ENCODE results near the gene ZC3H12D. TPM values are rescaled to one million over a fixed set of nuclear protein-coding genes. Genes with fewer than 3 reads are reported as not detected.

The ZC3H12D gene
- total and polyA plus RNA-seq, 2 of the 13 experiments (the other 11 are each of a cell fraction or from before 2014, with no cell fraction given), result 1.2 to 2.7 TPM

DNA sequence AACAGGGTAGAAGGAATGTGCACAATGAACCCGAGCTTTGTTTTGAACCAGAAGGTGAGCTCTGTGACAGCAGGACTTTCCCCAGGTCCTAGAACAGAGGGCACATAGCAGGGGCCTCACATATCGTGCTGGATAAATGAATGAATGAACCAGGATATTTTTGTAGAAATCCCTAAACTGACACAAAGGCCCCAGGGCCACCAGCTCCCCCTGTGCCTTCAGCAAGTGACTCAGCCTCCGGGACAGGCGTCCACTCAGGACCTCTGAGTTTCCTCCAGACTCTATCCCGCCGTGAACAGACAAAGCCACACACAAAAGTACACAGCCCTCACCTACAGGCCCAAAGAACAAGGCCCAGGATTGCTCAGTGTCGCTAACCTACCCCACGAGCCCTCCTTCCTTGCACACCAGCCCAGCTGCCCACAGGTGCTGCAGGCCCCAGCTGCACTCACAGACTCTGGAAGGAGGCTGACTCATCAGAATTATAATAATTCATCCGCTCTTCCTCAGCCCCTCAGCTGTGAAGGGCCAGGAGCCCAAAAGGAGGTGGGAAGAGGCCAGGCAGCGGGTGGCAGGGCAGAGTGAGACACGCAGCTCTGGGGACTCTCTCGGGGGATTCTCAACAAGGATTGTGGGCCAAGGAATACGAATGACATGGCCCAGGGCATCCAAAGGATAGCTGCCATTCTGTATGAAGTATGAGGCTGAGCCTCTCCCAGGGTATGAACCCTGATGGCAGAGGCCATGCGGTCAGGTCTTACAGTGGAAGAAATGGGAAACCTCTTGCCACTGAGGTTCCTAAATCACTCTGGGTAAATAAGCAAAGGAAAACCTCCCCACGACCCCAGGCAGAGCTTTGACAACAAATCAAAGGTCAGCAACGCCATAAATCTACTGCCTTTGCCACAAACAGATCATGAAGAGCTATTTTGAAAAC lies 43.8 kb downstream of the ZC3H12D start (continued):
- TF ChIP-seq, protein P1, sequence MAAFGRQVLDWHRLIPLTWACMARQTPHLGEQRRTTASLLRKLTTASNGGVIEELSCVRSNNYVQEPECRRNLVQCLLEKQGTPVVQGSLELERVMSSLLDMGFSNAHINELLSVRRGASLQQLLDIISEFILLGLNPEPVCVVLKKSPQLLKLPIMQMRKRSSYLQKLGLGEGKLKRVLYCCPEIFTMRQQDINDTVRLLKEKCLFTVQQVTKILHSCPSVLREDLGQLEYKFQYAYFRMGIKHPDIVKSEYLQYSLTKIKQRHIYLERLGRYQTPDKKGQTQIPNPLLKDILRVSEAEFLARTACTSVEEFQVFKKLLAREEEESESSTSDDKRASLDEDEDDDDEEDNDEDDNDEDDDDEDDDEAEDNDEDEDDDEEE (CRISPR knock-in tag; IDR thresholded peaks at IDR 0.05), result no peak
- TF ChIP-seq ZNF24 (IDR thresholded peaks at IDR 0.05), result no peak
- TF ChIP-seq, protein P2, sequence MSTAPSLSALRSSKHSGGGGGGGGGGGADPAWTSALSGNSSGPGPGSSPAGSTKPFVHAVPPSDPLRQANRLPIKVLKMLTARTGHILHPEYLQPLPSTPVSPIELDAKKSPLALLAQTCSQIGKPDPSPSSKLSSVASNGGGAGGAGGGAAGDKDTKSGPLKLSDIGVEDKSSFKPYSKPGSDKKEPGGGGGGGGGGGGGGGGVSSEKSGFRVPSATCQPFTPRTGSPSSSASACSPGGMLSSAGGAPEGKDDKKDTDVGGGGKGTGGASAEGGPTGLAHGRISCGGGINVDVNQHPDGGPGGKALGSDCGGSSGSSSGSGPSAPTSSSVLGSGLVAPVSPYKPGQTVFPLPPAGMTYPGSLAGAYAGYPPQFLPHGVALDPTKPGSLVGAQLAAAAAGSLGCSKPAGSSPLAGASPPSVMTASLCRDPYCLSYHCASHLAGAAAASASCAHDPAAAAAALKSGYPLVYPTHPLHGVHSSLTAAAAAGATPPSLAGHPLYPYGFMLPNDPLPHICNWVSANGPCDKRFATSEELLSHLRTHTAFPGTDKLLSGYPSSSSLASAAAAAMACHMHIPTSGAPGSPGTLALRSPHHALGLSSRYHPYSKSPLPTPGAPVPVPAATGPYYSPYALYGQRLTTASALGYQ (CRISPR knock-in tag; IDR thresholded peaks at IDR 0.05), result no peak
- TF ChIP-seq, protein P3, sequence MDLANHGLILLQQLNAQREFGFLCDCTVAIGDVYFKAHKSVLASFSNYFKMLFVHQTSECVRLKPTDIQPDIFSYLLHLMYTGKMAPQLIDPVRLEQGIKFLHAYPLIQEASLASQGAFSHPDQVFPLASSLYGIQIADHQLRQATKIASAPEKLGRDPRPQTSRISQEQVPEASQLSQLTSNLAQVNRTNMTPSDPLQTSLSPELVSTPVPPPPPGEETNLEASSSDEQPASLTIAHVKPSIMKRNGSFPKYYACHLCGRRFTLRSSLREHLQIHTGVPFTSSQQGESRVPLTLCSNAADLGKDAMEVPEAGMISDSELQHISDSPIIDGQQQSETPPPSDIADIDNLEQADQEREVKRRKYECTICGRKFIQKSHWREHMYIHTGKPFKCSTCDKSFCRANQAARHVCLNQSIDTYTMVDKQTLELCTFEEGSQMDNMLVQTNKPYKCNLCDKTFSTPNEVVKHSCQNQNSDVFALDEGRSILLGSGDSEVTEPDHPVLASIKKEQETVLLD (CRISPR knock-in tag; IDR thresholded peaks at IDR 0.05; ENCODE audit: low read depth), result no peak
- TF ChIP-seq PAF1 (CRISPR knock-in tag; IDR thresholded peaks at IDR 0.05), result no peak
- no peak for TF ChIP-seq ZSCAN30 (CRISPR knock-in tag; IDR thresholded peaks at IDR 0.05)
- TF ChIP-seq SIN3B (IDR thresholded peaks at IDR 0.05; ENCODE audit: low read length), result no peak
- no peak for TF ChIP-seq SAFB2 (CRISPR knock-in tag; IDR thresholded peaks at IDR 0.05; ENCODE audit: borderline replicate concordance, low read depth)
- TF ChIP-seq, protein P4, sequence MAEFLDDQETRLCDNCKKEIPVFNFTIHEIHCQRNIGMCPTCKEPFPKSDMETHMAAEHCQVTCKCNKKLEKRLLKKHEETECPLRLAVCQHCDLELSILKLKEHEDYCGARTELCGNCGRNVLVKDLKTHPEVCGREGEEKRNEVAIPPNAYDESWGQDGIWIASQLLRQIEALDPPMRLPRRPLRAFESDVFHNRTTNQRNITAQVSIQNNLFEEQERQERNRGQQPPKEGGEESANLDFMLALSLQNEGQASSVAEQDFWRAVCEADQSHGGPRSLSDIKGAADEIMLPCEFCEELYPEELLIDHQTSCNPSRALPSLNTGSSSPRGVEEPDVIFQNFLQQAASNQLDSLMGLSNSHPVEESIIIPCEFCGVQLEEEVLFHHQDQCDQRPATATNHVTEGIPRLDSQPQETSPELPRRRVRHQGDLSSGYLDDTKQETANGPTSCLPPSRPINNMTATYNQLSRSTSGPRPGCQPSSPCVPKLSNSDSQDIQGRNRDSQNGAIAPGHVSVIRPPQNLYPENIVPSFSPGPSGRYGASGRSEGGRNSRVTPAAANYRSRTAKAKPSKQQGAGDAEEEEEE (CRISPR knock-in tag; IDR thresholded peaks at IDR 0.05; ENCODE audit: borderline replicate concordance), result no peak
- no peak for TF ChIP-seq MZF1 (CRISPR knock-in tag; IDR thresholded peaks at IDR 0.05; ENCODE audit: borderline replicate concordance)
- TF ChIP-seq ZNF446 (CRISPR knock-in tag; IDR thresholded peaks at IDR 0.05), result no peak
- TF ChIP-seq, protein P5, sequence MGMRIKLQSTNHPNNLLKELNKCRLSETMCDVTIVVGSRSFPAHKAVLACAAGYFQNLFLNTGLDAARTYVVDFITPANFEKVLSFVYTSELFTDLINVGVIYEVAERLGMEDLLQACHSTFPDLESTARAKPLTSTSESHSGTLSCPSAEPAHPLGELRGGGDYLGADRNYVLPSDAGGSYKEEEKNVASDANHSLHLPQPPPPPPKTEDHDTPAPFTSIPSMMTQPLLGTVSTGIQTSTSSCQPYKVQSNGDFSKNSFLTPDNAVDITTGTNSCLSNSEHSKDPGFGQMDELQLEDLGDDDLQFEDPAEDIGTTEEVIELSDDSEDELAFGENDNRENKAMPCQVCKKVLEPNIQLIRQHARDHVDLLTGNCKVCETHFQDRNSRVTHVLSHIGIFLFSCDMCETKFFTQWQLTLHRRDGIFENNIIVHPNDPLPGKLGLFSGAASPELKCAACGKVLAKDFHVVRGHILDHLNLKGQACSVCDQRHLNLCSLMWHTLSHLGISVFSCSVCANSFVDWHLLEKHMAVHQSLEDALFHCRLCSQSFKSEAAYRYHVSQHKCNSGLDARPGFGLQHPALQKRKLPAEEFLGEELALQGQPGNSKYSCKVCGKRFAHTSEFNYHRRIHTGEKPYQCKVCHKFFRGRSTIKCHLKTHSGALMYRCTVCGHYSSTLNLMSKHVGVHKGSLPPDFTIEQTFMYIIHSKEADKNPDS (CRISPR knock-in tag; IDR thresholded peaks at IDR 0.05), result no peak
- TF ChIP-seq ZNF709 (CRISPR knock-in tag; IDR thresholded peaks at IDR 0.05), result no peak
- no peak for TF ChIP-seq ZNF577 (CRISPR knock-in tag; IDR thresholded peaks at IDR 0.05; ENCODE audit: borderline replicate concordance, low read depth)
- TF ChIP-seq PRPF4 (IDR thresholded peaks at IDR 0.05; ENCODE audit: low read depth, low read length, poor library complexity, severe bottlenecking), result no peak
- TF ChIP-seq, protein P6, sequence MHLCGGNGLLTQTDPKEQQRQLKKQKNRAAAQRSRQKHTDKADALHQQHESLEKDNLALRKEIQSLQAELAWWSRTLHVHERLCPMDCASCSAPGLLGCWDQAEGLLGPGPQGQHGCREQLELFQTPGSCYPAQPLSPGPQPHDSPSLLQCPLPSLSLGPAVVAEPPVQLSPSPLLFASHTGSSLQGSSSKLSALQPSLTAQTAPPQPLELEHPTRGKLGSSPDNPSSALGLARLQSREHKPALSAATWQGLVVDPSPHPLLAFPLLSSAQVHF (CRISPR knock-in tag; IDR thresholded peaks at IDR 0.05), result no peak
- TF ChIP-seq, protein P7, sequence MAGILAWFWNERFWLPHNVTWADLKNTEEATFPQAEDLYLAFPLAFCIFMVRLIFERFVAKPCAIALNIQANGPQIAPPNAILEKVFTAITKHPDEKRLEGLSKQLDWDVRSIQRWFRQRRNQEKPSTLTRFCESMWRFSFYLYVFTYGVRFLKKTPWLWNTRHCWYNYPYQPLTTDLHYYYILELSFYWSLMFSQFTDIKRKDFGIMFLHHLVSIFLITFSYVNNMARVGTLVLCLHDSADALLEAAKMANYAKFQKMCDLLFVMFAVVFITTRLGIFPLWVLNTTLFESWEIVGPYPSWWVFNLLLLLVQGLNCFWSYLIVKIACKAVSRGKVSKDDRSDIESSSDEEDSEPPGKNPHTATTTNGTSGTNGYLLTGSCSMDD (CRISPR knock-in tag; IDR thresholded peaks at IDR 0.05), result no peak

Measured in HepG2 (cell line).